ENCODE measurements around the gene SLC44A3. TPM values are rescaled to one million over a fixed set of nuclear protein-coding genes. Genes with fewer than 3 reads are reported as not detected.

The SLC44A3 gene
- total and polyA plus RNA-seq, 2 experiments from 2014 or later, result 2.9 to 4.5 TPM

DNA sequence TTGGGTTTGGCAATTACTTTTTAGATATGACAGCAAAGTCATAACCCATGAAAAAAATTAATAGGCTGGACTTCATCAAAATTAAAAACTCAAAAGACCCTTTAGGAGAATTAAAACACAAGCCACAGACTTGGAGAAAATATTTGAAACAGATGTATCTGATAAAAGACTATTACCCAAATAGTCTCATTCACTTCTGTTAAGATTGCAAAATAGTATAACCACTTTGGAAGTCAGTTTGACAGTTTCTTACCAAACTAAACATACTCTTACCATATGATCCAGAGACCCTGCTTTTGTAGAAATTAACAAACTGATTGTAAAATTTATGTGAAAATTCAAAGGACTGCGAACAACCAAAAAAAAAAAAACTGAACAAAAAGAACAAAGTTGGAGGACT, 32.5 kb upstream of the SLC44A3 start (continued):
- TF ChIP-seq, protein P1, sequence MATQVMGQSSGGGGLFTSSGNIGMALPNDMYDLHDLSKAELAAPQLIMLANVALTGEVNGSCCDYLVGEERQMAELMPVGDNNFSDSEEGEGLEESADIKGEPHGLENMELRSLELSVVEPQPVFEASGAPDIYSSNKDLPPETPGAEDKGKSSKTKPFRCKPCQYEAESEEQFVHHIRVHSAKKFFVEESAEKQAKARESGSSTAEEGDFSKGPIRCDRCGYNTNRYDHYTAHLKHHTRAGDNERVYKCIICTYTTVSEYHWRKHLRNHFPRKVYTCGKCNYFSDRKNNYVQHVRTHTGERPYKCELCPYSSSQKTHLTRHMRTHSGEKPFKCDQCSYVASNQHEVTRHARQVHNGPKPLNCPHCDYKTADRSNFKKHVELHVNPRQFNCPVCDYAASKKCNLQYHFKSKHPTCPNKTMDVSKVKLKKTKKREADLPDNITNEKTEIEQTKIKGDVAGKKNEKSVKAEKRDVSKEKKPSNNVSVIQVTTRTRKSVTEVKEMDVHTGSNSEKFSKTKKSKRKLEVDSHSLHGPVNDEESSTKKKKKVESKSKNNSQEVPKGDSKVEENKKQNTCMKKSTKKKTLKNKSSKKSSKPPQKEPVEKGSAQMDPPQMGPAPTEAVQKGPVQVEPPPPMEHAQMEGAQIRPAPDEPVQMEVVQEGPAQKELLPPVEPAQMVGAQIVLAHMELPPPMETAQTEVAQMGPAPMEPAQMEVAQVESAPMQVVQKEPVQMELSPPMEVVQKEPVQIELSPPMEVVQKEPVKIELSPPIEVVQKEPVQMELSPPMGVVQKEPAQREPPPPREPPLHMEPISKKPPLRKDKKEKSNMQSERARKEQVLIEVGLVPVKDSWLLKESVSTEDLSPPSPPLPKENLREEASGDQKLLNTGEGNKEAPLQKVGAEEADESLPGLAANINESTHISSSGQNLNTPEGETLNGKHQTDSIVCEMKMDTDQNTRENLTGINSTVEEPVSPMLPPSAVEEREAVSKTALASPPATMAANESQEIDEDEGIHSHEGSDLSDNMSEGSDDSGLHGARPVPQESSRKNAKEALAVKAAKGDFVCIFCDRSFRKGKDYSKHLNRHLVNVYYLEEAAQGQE (IDR thresholded peaks at IDR 0.05; ENCODE audit: unreplicated experiment), result no peak
- no peak for TF ChIP-seq CREB1 (CRISPR knock-in tag; IDR thresholded peaks at IDR 0.05; ENCODE audit: low read depth)
- TF ChIP-seq POLR2AphosphoS5 (IDR thresholded peaks at IDR 0.05; ENCODE audit: low read depth), result no peak
- TF ChIP-seq ZNF331 (CRISPR knock-in tag; IDR thresholded peaks at IDR 0.05; ENCODE audit: low read depth), result no peak
- no peak for TF ChIP-seq NANOG (IDR thresholded peaks at IDR 0.05; ENCODE audit: borderline replicate concordance)

DNA sequence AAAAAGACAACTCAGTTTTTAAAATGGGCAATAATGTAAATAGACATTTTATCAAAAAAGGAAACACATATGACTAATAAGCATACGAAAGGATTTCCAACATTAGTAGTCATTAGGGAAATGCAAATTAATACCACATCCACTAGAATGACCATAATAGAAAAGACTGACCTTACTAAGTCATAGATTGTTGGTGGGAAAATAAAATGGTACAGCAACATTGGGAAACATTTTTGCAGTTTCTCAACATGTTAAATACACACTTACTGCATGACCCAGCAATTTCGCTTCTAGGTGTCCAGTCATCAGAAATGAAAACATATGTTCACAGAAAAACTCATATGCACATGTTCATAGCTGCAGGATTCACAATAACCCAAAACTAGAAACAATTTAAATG, 29.9 kb upstream of the SLC44A3 start:
- DNase-seq (ENCODE audit: low spot score) (no peak), ATAC-seq (no peak)
- no peaks in the 10 kb centered on the region for H3K79me2 ChIP-seq (replicated peaks; ENCODE audit: insufficient read depth)
- no peaks in the 10 kb centered on the region for H3K27me3 ChIP-seq (ENCODE audit: insufficient read depth)
- TF ChIP-seq, protein P2, sequence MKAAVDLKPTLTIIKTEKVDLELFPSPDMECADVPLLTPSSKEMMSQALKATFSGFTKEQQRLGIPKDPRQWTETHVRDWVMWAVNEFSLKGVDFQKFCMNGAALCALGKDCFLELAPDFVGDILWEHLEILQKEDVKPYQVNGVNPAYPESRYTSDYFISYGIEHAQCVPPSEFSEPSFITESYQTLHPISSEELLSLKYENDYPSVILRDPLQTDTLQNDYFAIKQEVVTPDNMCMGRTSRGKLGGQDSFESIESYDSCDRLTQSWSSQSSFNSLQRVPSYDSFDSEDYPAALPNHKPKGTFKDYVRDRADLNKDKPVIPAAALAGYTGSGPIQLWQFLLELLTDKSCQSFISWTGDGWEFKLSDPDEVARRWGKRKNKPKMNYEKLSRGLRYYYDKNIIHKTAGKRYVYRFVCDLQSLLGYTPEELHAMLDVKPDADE (IDR thresholded peaks at IDR 0.05), result no peak
- no peak for TF ChIP-seq NANOG (IDR thresholded peaks at IDR 0.05; ENCODE audit: borderline replicate concordance)
- no peak for TF ChIP-seq STAT1 (IDR thresholded peaks at IDR 0.05; ENCODE audit: unreplicated experiment)
- no peak overlapping the region for H3K4me2 ChIP-seq
- no peaks in the 10 kb centered on the region for H3K36me3 ChIP-seq (ENCODE audit: insufficient read depth)
- peaks cover 8% of the 10 kb centered on the region; the same call in 2 of the 3 replicates for H3K4me1 Mint-ChIP-seq
- no peak overlapping the region for H3K4me3 ChIP-seq
- H3F3A ChIP-seq (replicated peaks; ENCODE audit: low read depth), result no peaks in the 10 kb centered on the region
- no peaks in the 10 kb centered on the region for H3K4me1 ChIP-seq (ENCODE audit: insufficient read depth)
- no peaks in the 10 kb centered on the region for H3K9me2 ChIP-seq (ENCODE audit: insufficient read depth)
- no peak overlapping the region; the same call in 1 of the 2 replicates for H3K27ac Mint-ChIP-seq
- no peaks in the 10 kb centered on the region for H4K20me1 ChIP-seq (replicated peaks; ENCODE audit: insufficient read depth)
- no peak overlapping the region for H3K27ac ChIP-seq (ENCODE audit: low read depth)
- H3K9me3 Mint-ChIP-seq, result no peaks in the 10 kb centered on the region
- no peaks in the 10 kb centered on the region for H3K36me3 Mint-ChIP-seq (ENCODE audit: low read depth)
- H3K4me3 Mint-ChIP-seq, result no peak overlapping the region
- no peaks in the 10 kb centered on the region for H3K27me3 Mint-ChIP-seq (ENCODE audit: insufficient read depth, low read depth, poor library complexity)
- H2AFZ ChIP-seq, result no peak overlapping the region

DNA sequence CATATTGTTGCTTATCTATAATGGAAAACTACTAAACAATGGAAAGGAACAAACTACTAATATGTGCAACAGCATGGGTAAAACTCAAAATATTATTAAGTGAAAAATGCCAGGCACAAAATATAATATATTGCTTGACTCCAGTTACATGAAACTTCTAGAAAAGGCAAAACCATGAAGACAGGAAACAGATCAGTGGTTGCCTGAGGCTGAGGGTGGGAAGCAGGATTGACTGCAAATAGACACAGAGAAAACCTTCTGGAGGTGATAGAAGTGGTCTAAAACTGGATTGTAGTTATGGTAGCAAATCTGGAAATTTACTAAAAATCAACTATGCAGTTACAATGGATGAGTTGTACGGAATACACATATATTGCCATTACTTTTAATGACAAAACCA, 29.5 kb upstream of the SLC44A3 start:
- H3K9me3 Mint-ChIP-seq, result no peaks in the 10 kb centered on the region

More for the DNA sequence above, 29.5 kb upstream of the SLC44A3 start:
- Mint-ChIP-seq H3K27me3 (ENCODE audit: insufficient read depth, low read depth, poor library complexity) (no peaks in the 10 kb centered on the region), H3K27ac (no peak overlapping the region; the same call in 1 of the 2 replicates), H3K4me3 (no peak overlapping the region), H3K4me1 (peaks cover 8% of the 10 kb centered on the region; the same call in 2 of the 3 replicates), H3K36me3 (ENCODE audit: low read depth) (no peaks in the 10 kb centered on the region)
- DNase-seq (ENCODE audit: low spot score) (no peak), ATAC-seq (no peak)
- no peak overlapping the region for H2AFZ ChIP-seq
- no peaks in the 10 kb centered on the region for H3K4me1 ChIP-seq (ENCODE audit: insufficient read depth)
- no peaks in the 10 kb centered on the region for H3K27me3 ChIP-seq (ENCODE audit: insufficient read depth)
- no peaks in the 10 kb centered on the region for H3F3A ChIP-seq (replicated peaks; ENCODE audit: low read depth)
- no peak overlapping the region for H3K4me2 ChIP-seq
- no peaks in the 10 kb centered on the region for H3K9me2 ChIP-seq (ENCODE audit: insufficient read depth)
- H4K20me1 ChIP-seq (replicated peaks; ENCODE audit: insufficient read depth), result no peaks in the 10 kb centered on the region
- no peak overlapping the region for H3K27ac ChIP-seq (ENCODE audit: low read depth)
- no peaks in the 10 kb centered on the region for H3K36me3 ChIP-seq (ENCODE audit: insufficient read depth)
- H3K79me2 ChIP-seq (replicated peaks; ENCODE audit: insufficient read depth), result no peaks in the 10 kb centered on the region
- H3K4me3 ChIP-seq, result no peak overlapping the region
- TF ChIP-seq ZNF331 (CRISPR knock-in tag; IDR thresholded peaks at IDR 0.05; ENCODE audit: low read depth), result no peak

Measured in GM23338 (cell line).